GM18505 (cell line): Measurements from ENCODE around the gene HDAC7.

Source experiments
- ATAC-seq: cut with Tn5 transposase; IDR thresholded peaks from one replicate; pipeline ENCODE4 v1.9.1; 2021; ENCODE audit not compliant: unreplicated experiment
- POLR2A ChIP-seq: IDR thresholded peaks from 4 replicates; pipeline ENCODE4 v1.6.1; 2011; ENCODE audit warnings: borderline replicate concordance; ENCODE audit not compliant: insufficient read depth, insufficient read length; ENCODE audit errors: extremely low read depth

HDAC7 gene

DNA sequence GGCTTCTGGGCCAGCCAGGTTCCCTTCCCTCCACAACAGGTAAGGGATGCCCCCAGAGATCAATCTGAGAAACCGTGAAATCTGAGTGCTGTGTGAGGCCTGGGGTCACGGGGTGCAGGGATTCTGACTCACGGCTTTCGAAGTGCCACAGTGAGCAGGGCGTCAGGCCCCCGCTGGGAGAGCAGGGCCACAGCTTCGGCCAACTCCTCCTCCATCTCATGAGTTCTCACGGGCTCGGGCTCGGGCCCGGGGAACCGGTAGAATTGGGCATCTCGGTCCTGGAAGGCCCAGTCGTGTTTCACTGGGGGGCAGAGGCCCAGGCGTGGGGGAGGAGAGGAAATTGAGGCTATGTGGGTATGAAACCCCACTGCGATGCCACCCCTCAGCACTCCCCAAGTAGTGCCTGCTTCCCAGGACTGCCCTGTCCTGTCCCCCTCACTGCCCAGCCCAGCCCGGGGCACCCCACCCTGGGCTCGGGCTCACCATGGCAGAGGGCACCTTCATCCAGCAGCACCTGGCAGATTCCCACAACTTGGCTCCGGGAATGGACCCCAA is 68.7 kb downstream of the HDAC7 start:
- no peak for TF ChIP-seq POLR2A
- no peak for ATAC-seq

DNA sequence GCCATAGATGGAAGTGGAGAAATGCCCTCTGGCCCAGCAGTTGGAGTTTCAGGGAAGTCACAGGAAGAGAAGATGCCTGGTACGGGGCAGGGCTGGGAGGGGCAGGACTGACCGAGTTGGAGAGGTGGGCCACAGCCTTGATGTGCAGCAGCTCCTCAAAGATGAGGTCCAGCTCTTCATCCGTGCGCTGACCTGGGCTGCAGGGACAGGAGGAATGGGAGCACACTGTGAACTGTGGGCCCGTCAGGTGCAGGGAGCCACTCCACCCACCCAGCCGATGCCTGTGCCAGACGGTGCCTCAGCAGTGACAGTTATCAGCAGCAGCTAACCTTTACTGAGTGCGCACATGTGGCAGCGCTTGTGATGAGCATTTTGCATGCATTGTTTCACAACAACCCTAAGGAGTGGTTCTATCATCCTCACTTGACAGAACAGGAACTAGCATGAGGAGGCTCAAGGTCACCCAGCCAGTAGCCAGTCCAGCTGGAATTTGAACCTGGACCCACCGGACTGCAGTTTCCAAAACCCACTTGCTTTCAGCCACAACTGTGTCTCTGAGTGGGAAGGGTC is 69.4 kb downstream of the HDAC7 start:
- ATAC-seq: no peak
- TF ChIP-seq POLR2A: no peak

DNA sequence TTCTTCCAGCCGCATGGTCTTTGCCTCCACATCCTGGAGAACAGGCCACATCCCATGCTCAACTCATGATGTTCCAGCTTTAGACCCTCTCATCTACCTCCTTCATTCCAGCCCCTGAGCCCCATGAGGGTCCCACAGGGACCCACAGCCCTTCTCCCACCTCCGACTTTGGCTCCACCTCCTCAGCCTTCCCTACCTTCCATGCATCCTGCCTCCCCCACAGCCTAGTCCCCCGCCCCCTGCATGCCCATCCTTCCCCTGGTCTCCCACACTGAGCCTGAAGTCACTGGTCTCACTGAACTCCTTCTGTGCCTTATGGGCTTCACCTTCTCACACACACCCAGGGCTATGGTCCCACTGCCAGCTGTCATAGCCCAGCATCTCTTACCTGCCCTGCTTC is 70.8 kb downstream of the HDAC7 start:
- no peak for ATAC-seq
- no peak for TF ChIP-seq POLR2A

DNA sequence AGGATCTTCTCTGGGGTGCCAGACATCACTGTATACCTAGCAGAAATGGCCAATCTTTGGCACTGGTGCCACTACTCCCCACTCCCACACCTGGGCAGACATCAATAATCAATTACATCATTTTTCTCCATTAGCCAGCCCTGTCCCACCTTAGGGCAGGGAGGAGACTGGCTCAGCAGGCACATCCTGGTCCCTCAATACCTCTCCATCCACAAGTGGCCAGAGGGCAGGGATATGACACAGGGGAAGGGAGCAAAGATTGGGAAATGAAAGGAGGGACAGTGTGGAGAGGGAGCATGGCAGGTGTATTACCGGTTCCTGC is 71.2 kb downstream of the HDAC7 start:
- no peak for TF ChIP-seq POLR2A
- no peak for ATAC-seq

DNA sequence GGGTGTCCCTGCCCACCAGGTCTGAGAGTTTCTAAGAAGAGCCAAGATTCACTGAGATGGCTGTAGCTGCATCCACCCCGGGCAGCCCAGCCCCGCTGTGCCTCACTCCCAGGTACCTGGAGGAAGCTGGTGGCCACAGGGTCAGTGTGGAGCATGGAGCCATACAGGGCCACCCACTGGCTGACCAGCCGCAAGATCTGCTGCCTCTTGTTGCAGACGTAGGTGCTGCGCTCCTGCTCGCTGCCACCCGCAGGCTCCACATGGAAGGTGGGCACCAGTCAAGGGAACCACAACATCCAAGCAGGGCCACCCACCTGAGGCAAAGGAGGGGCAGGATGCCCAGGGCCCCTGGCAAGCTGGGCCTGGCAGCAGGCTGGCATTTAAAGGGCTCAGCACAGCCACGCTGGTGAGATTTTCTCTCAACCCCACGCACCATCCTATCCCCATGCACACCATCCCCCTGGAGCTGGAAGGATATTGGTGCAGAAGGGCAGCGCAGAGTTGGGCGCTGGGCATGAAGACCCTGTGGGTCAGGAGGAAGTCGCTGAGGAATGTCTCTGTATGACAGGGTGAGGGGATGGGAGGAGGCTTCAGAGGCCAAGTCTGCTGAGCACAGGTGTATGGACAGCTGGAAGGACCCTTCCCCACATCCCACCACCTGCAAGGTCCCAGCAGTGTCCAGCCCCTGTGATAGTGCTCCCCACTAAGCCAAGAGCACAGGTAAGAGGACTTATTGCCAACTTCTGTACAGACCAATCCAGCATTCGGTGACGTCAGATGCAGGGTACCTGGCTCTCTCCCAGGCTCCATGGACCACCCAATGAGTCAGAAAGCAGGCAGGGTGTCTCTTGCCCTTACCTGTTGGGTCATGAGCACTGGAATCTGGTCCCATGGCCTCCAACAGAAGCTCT is 71.9 kb downstream of the HDAC7 start:
- no peak for TF ChIP-seq POLR2A
- ATAC-seq: no peak

DNA sequence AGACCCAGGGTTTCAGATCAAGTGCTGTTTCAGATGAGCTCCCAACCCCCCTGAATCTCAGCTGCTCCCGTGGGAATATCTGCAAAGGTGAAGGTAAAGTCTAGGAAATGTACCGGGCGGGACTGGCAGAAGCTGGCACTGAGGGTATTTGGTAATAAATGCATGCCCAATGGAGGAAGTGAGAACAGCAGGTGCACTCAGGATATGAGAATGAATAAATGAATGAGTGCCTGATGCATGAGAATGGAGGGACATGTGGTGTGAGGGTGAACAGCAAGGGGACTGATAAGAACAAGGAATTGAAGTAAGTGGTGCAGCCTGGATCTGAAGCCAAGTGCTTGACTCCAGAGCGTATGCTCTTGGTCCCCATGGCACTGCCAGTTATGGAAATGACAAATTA is 72.6 kb downstream of the HDAC7 start:
- ATAC-seq: no peak

DNA sequence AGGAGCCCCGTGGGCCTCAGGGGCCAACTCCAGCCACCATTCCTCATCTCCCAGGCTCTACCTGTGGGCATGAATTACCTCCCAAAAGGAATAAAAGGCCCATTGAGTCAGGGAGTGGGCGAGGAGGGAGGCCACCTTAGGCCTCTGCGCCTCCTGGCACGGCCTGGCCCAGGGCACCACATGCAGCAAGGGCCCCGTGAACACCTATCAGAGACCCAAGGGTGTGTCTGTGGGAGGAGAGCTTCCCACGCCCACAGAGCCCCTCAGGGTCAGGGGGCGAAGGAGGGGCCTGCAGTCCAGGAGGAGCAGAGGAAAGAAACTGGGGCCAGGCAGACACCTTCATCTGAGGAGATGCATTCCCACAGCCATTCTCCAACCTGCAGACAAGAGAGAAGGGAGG is 73.2 kb downstream of the HDAC7 start:
- no peak for ATAC-seq
- TF ChIP-seq POLR2A: no peak

More for the DNA sequence above, 72.6 kb downstream of the HDAC7 start:
- no peak for TF ChIP-seq POLR2A

DNA sequence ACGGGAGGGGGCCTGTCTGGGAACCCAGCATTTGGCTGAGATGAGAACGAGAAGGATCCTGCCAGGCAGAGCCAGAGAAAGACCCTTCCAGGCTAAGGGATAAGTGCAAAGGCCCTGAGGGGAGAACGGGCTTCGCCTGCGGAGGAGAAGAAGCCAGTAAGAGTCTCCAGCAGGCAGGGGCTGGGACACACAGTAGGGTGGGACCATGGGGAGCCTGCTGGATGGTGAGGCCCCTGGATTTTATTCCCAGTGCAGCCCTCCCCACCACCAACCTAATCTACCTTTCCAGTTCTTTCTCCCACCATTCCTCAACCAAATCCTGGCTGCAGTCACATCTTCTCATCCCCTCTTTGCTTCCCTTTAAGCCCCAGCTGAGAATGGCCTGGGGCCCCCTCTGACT is 73.6 kb downstream of the HDAC7 start:
- no peak for TF ChIP-seq POLR2A
- ATAC-seq: no peak

DNA sequence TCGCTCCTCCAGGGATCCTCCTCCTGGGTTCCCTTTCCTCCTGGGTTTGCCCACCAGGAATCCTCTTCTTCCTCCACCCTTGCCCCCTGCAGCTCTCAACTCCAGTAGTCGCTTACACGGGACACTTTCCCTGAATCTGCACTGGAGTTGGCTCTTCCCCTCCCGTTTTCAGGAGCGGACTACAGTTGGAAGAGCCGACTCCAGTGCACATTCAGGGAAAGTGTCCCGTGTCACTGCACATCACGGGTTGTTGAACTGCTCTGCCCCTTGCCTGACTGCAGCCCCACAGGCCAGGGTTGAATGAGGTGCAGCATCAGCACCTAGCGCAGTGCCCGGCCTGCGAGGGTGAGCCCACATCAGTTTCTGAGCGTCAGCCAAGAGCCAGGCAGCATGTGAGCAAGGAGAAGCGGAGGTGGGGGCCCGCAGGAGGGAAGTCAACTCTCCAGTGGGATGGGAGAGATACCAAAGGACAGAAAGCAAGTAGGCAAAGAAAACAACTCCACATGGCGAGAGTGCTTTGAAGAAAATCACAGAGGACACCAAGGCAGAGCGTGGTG is 74.1 kb downstream of the HDAC7 start:
- no peak for TF ChIP-seq POLR2A
- ATAC-seq: no peak

DNA sequence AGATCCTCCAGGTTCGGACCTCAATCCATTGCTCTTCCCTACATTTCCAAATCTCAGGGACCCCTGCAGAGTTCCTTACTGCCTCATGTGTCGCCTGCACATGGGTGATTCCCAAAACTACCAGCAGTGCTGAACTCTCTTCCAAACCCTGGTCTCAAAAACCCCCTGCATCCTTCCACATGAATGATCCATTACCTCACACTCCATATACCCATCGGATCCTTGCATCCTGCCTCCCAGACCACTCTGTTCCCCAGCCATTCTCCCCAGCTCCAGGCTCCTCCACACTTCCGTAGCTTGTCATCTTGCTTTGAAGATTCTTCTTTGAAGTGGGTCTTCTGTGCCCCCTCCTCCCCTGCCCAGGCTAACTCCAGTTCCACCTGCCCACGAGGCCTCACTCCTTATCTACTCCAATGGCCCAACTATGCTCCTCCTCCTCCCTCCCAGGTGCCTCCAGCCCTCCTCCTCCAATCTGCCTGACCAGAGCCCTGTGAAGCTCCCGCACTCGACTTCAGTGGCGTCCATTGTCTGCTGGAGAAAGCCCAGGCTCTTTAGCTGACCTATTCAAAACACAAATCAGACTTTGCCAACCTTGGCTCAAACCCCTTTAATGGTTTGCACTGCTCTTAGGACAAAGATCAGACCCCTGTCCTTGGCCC is 74.8 kb downstream of the HDAC7 start:
- ATAC-seq: no peak
- no peak for TF ChIP-seq POLR2A

DNA sequence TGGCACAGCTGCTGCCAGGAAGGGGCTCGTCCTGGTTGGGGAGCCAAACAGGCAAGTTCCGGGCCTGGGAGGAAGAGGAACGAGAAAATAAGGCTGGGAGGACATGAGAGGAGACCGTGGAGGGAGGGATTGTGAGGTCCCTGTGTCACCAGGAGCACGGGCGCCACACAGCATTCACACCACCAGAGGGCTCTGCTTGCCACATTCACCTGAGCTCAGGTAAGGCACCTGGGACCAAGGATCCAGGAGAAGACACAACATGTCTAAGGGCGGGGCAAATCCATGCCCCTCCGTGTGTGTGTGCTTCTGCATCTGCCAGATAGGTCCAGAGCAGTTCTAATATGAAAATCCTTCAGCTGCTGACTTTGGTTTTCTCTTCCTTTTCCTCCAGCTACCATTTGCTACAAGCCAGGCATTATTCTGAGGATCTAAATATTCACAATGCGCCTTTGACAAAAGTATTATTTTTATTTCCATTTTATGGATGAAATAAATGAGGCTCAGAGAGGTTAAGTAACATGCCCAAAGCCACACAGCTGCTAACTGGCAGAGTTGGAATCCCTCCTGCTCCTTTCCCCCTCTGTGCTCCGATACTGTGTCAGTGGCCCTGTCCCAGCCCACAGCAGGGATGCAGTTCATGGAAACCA is 75.6 kb downstream of the HDAC7 start:
- no peak for TF ChIP-seq POLR2A
- ATAC-seq: no peak

DNA sequence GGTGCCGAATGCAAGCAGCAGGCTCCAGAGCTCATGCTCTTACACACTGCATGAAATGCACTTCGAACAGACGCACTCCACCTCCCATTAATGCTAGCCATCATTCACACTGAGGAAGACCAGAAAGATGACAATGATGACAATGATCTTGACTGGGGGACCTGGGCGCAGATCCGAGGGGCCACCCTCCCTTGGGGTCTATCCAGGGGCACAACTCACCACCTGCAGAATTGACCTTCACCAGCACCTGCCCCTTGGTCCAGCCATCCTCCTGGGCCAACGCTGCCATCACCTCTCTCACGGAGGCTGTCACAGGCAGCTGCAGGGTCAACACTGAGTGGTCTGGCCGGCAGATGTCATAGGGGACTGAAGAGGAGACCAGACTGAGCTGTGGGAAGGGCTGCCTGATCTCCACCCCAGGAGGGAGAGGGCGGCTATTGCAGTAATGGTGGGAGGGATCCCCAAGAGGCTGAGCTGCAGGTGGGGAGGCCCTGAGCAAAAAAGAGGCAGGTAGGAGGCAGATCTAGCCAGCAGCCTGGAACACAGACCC is 76.3 kb downstream of the HDAC7 start:
- no peak for ATAC-seq
- no peak for TF ChIP-seq POLR2A

DNA sequence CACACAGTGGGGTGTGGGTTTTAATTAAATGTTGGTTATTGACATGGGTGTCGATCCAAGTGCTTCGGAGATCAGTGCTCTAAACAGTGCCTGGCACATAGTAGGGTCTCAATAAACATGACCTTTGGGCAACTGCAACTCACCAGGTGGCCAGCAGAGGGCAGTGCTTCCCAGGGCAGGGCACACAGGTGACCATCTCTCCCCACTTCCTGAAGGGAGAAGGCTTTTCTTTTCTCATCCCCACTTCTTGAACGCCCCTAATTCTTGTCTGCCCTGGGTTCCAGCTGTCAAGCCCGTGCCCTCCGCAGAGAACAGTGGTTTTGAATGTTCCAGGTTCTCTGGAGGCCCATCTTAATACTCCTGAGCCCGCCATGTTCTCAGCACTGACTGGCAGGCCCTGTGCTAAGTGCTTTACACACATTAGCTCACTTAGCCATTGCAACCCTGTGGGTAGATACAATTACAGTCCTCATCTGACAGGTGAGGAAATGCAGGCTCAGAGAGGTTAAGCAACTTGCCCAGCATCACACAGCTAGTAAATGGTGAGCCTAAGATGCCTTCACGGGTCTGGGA is 77.4 kb downstream of the HDAC7 start:
- TF ChIP-seq POLR2A: no peak
- ATAC-seq: no peak

DNA sequence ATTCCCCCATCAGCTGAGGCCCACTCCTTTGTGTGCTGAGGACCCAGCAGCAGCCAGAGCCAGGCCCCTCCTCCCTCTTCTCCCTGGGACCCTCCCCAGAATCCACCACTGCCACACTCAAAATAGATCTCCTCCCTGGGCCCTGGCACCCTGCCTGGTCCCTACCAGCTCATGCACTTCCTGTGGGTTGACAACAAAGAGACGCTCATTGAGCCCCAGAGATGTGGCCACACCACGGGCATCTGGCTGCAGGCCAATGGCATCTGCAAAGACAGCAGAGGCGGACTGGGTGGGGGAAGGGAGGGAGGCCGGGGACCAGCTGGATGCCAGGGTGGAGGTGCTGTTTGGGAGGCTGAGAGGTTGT is 78.4 kb downstream of the HDAC7 start:
- no peak for TF ChIP-seq POLR2A
- no peak for ATAC-seq
